BLaER1 (cell line): ENCODE measurements around the gene POLR2J.
A peak's percentile ranks its signal among the peaks of the same experiment; 100 is the strongest.

Experiments used
- H3K27ac ChIP-seq: shearing (Covaris generic); formaldehyde crosslinking; 2 replicates; pipeline ENCODE4 v1.8.1; 2022
- H3K27me3 ChIP-seq: shearing (Covaris generic); formaldehyde crosslinking; 2 replicates; pipeline ENCODE4 v1.8.1; 2022
- H3K36me3 ChIP-seq: shearing (Covaris generic); formaldehyde crosslinking; 2 replicates; pipeline ENCODE4 v1.8.1; 2022
- H3K4me1 ChIP-seq: shearing (Covaris generic); formaldehyde crosslinking; 2 replicates; pipeline ENCODE4 v1.8.1; 2022
- H3K4me2 ChIP-seq: shearing (Covaris generic); formaldehyde crosslinking; 2 replicates; pipeline ENCODE4 v1.8.1; 2022
- H3K4me3 ChIP-seq: shearing (Covaris generic); formaldehyde crosslinking; 2 replicates; pipeline ENCODE4 v1.8.1; 2022
- H3K9ac ChIP-seq: shearing (Covaris generic); formaldehyde crosslinking; 2 replicates; pipeline ENCODE4 v1.8.1; 2022
- H3K9me3 ChIP-seq: shearing (Covaris generic); formaldehyde crosslinking; 2 replicates; pipeline ENCODE4 v1.8.1; 2022
- H4K20me1 ChIP-seq: shearing (Covaris generic); formaldehyde crosslinking; 2 replicates; pipeline ENCODE4 v1.8.1; 2022
- Cebpa-rat ChIP-seq: shearing (Covaris generic); IDR thresholded peaks from 2 replicates; pipeline ENCODE4 v1.8.1; 2022

The POLR2J gene

GRCh38 chr7:102445674-102446071 lies 33.0 kb downstream of the POLR2J start:
- TF ChIP-seq Cebpa-rat, result no peak
- Histone ChIP-seq H4K20me1 (peaks cover 8% of the 10 kb centered on the region), H3K9ac (peak overlapping the region; percentile 70; the same call in 1 of the 2 replicates), H3K4me3 (no peak overlapping the region), H3K4me1 (peaks cover 85% of the 10 kb centered on the region), H3K36me3 (peaks cover 77% of the 10 kb centered on the region), H3K4me2 (peak overlapping the region; percentile 85), H3K9me3 (no peaks in the 10 kb centered on the region), H3K27me3 (no peaks in the 10 kb centered on the region), H3K27ac (peak overlapping the region; percentile 81)

- Histone ChIP-seq H3K27ac (peak overlapping the region; percentile 81), H3K9me3 (no peaks in the 10 kb centered on the region), H3K4me3 (no peak overlapping the region), H3K9ac (peak overlapping the region; percentile 70; the same call in 1 of the 2 replicates), H3K4me1 (peaks cover 85% of the 10 kb centered on the region), H3K36me3 (peaks cover 78% of the 10 kb centered on the region), H3K27me3 (no peaks in the 10 kb centered on the region), H3K4me2 (peak overlapping the region; percentile 85), H4K20me1 (peaks cover 3% of the 10 kb centered on the region)
- TF ChIP-seq Cebpa-rat, result no peak
Observed at GRCh38 chr7:102444961-102445673, 33.6 kb downstream of the POLR2J start.

GRCh38 chr7:102439963-102440795 lies 38.5 kb downstream of the POLR2J start:
- TF ChIP-seq Cebpa-rat, result no peak
- peak overlapping the region; percentile 76 for H3K9ac ChIP-seq
- peak overlapping the region; percentile 31; the same call in 1 of the 2 replicates for H3K4me3 ChIP-seq
- peak overlapping the region; percentile 97 for H3K27ac ChIP-seq
- H3K4me1 ChIP-seq, result peaks cover 94% of the 10 kb centered on the region
- no peaks in the 10 kb centered on the region for H3K27me3 ChIP-seq
- no peaks in the 10 kb centered on the region; the same call in 1 of the 2 replicates for H4K20me1 ChIP-seq
- H3K36me3 ChIP-seq, result peaks cover 77% of the 10 kb centered on the region
- H3K4me2 ChIP-seq, result peak overlapping the region; percentile 79
- no peaks in the 10 kb centered on the region for H3K9me3 ChIP-seq

DNA sequence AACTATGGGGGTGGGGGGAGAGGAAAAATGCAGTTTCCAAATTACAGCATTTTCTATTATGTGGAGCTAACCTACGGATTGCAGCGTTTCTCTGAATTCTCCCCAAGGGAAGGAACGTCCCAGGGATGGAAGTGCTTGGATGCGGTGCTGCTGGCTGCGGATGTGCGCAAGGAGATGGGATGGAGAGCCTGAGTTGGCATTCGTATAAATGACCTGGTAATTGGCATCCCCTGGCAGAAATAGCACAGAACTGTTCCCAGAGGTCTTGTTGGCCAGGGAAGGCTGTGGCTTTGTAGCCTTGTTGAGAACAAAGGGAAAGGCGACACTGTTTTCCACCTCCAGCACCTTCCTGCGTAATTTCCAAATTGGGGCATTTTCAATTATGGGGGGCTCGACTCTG lies 42.6 kb downstream of the POLR2J start:
- TF ChIP-seq Cebpa-rat, result no peak
- Histone ChIP-seq H3K4me1 (peaks cover 82% of the 10 kb centered on the region), H3K27ac (peak overlapping the region; percentile 98), H3K4me2 (peak overlapping the region; percentile 96), H3K36me3 (peaks cover 50% of the 10 kb centered on the region), H3K27me3 (no peaks in the 10 kb centered on the region), H3K9ac (0 out of 2 replicates have a peak overlapping the region, but pooled peaks have one; percentile 24), H3K4me3 (peak overlapping the region; percentile 22; the same call in 1 of the 2 replicates), H3K9me3 (no peaks in the 10 kb centered on the region), H4K20me1 (no peaks in the 10 kb centered on the region; the same call in 1 of the 2 replicates)

- H4K20me1 ChIP-seq, result no peaks in the 10 kb centered on the region; the same call in 1 of the 2 replicates
- H3K9me3 ChIP-seq, result no peaks in the 10 kb centered on the region
- peak overlapping the region; percentile 97 for H3K4me3 ChIP-seq
- peaks cover 82% of the 10 kb centered on the region for H3K4me1 ChIP-seq
- H3K27ac ChIP-seq, result peak overlapping the region; percentile 98
- H3K4me2 ChIP-seq, result peak overlapping the region; percentile 96
- H3K36me3 ChIP-seq, result peaks cover 34% of the 10 kb centered on the region
- TF ChIP-seq Cebpa-rat, result no peak
- H3K9ac ChIP-seq, result peak overlapping the region; percentile 95
- no peaks in the 10 kb centered on the region for H3K27me3 ChIP-seq
Observed at GRCh38 chr7:102434039-102434486, 44.7 kb downstream of the POLR2J start.

DNA sequence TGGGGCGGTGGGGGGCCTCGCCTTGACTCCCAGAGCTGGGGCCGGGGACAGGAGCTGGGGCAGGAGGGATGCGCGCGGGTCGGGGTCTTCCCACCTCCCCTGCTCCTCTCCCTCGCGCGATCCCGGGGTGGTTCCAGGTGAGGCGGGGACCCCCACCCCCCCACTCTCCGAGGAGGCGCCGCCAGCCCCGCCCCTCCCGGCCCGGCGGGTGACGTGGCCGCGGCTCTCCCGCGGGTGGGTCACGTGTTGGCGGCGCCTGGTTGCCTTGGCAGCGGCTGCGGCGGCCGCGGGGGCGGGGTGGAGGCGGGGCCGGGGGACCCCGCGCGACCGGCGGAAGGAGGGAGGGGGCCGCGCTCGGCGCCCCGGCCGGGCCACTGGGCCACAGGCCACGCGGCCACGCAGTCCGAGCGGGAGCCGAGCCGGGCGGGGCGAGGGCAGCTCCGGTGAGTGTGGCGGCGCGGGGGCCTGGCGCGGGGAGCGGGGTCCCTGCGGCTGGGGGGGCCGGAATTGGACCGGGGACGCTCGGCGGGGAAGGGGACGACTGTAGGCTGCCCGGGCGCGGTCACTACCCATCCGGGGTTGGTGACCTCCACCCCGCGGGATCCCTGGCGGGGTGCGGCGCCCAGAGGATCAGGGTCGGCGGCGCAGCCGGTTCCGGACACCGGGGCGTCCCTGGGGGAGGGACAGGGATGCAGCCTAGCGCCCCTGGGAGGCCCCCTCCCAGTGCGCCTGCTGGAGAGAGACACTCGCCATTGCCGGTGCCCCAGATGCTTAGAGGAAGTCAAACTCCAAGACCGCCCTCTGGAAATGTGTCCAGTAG lies 45.3 kb downstream of the POLR2J start, which contains the start of gene ORAI2:
ORAI2 (plus strand) TSS at position 357 of the 820 bp plus-strand sequence. CDS start 5,382 bp downstream, outside the sequence.
- Histone ChIP-seq H3K36me3 (peaks cover 32% of the 10 kb centered on the region), H3K4me2 (peak within 1 kb of the TSS; percentile 96), H3K27me3 (no peaks in the 10 kb centered on the region), H3K27ac (peak within 1 kb of the TSS; percentile 98), H3K4me1 (peaks cover 82% of the 10 kb centered on the region), H4K20me1 (no peaks in the 10 kb centered on the region; the same call in 1 of the 2 replicates), H3K9ac (peak within 1 kb of the TSS; percentile 95), H3K4me3 (peak within 1 kb of the TSS; percentile 97), H3K9me3 (no peaks in the 10 kb centered on the region)
- no peak for TF ChIP-seq Cebpa-rat

DNA sequence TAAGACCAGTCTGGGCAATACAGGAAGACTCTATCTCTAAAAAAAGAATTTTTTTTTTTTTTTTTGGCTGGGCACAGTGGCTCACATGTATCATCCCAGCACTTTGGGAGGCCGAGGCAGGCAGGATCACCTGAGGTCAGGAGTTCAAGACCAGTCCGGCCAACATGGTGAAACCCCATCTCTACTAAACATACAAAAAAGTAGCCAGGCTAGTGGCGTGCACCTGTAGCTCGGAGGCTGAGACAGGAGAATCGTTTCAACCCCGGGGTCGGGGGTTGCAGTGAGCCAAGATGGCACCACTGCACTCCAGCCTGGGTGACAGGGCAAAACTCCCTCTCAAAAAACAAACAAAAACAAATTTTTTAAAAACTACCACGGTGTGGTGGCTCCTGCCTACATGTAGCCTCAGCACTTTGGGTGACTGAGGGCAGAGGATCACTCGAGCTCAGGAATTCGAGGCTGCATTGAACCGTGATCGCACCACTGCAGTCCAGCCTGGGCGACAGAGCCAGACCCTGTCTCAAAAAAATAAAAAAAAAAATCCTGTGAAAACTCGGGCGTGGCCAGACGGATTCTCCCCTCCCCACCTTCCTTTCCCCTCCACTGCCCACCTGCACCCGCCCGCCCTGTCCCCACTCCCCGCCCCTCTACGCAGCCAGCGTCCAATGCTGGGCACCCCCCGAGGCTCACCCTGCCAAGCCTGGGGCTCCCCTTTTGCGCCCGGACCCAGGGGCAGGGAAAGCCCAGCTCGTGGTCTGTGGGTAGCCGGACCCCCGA lies 46.1 kb downstream of the POLR2J start:
- Histone ChIP-seq H3K27me3 (no peaks in the 10 kb centered on the region), H3K4me1 (peaks cover 82% of the 10 kb centered on the region), H3K9ac (peak overlapping the region; percentile 95), H3K9me3 (no peaks in the 10 kb centered on the region), H3K27ac (peak overlapping the region; percentile 98), H3K36me3 (peaks cover 25% of the 10 kb centered on the region), H4K20me1 (no peaks in the 10 kb centered on the region; the same call in 1 of the 2 replicates), H3K4me3 (peak overlapping the region; percentile 97), H3K4me2 (peak overlapping the region; percentile 96)
- no peak for TF ChIP-seq Cebpa-rat

- H3K4me1 ChIP-seq, result peaks cover 85% of the 10 kb centered on the region
- H3K36me3 ChIP-seq, result peaks cover 16% of the 10 kb centered on the region
- H4K20me1 ChIP-seq, result no peaks in the 10 kb centered on the region; the same call in 1 of the 2 replicates
- peak overlapping the region; percentile 95 for H3K9ac ChIP-seq
- peak overlapping the region; percentile 98 for H3K27ac ChIP-seq
- H3K4me3 ChIP-seq, result peak overlapping the region; percentile 44
- no peak for TF ChIP-seq Cebpa-rat
- H3K9me3 ChIP-seq, result no peaks in the 10 kb centered on the region
- H3K4me2 ChIP-seq, result peak overlapping the region; percentile 96
- H3K27me3 ChIP-seq, result no peaks in the 10 kb centered on the region
Observed at GRCh38 chr7:102431617-102432298, 47.0 kb downstream of the POLR2J start.
